Stimulated activated CD4-positive, alpha-beta T cell treated with anti-CD3 and anti-CD28 coated beads, TNF-alpha, amount 100 ng/mL, for 48 hours (primary cell): Measurements from ENCODE around the gene KIR3DL2.
"Not testable (repeated sequence)": the region's sequence is repeated elsewhere in the genome, so short reads cannot be mapped to it uniquely, and the experiment has no call there.

Experiments used
- DNase-seq, 3 donors: peaks; one replicate each; pipeline ENCODE4 v3.0.0-alpha.2; 2020; ENCODE audit warnings: low read depth in 3 of 3

Gene KIR3DL2

DNA sequence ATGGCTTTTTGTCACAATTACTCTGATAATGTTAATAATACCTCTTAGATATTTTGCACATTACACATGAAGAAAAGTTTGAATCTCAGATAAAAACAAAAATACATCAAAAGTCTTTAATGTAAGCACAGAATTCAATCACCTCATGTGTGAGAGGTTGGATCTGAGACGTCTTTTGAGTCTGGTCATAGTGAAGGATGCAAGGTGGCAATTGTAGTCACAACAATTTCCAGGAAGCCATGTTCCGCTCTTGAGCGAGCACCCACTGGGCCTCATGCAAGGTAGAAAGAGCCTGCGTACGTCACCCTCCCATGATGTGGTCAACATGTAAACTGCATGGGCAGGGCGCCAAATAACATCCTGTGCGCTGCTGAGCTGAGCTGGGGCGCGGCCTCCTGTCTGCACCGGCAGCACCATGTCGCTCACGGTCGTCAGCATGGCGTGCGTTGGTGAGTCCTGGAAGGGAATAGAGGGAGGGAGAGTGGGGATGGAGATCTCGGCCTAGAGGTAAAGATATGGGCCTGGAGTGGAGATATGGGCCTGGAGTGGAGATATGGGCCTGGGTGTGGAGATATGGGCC lies at the start of gene KIR3DL2:
TSS of gene KIR3DL2 (plus strand) at position 383 of the 580 bp plus-strand sequence. CDS start at position 416, 33 bp downstream.
- not testable (repeated sequence) for DNase-seq

DNA sequence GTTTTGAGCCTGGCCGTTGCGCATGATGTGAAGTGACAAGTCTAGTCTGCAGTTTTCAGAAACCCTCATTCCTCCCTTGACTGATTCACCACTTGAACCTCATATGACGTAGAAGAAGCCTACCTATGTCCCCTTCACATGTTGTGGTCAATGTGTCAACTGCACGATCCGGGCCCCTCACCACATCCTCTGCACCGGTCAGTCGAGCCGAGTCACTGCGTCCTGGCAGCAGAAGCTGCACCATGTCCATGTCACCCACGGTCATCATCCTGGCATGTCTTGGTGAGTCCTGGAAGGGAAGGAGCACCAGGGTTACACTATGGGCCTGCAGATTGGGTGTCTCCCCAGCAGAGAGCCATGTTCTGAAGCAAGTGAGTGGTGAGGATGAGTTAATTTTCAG lies 46.8 kb upstream of the KIR3DL2 start, which contains the start of gene KIR2DL4:
TSS of gene KIR2DL4 (plus strand) at position 201 of the 400 bp plus-strand sequence. CDS start at position 243, 42 bp downstream.
- DNase-seq: no peak

DNA sequence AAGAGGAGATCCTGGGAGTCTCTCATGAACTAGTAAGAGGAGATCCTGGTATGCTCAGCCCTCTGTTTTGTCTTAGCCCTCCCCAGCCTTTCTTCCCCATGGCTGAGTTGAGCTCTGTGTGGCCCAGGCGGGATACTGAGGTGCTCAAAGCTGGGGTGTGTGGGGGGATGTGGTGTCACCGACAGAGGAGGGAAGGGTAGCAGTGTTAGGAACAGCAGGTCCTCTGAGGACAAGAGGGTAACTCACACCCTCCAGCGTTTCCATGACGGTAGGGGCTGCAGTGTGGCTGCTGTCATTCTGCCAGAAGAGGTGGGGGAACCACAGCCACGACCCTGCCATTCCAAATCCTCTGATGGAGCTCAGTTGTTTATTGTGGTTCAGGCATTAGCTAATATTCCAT lies 46.1 kb upstream of the KIR3DL2 start:
- no peak for DNase-seq

DNA sequence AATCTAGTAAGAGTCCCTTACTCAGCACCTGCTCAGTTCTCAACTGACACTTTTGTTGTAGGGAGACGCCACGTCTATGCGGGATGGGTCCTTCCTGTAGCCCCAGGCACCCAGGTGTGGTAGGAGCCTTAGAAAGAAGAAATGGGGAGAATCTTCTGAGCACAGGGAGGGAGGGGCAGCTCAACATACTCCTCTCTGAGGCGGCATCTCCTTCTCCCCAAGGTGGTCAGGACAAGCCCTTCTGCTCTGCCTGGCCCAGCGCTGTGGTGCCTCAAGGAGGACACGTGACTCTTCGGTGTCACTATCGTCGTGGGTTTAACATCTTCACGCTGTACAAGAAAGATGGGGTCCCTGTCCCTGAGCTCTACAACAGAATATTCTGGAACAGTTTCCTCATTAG lies 45.7 kb upstream of the KIR3DL2 start:
- no peak for DNase-seq

DNA sequence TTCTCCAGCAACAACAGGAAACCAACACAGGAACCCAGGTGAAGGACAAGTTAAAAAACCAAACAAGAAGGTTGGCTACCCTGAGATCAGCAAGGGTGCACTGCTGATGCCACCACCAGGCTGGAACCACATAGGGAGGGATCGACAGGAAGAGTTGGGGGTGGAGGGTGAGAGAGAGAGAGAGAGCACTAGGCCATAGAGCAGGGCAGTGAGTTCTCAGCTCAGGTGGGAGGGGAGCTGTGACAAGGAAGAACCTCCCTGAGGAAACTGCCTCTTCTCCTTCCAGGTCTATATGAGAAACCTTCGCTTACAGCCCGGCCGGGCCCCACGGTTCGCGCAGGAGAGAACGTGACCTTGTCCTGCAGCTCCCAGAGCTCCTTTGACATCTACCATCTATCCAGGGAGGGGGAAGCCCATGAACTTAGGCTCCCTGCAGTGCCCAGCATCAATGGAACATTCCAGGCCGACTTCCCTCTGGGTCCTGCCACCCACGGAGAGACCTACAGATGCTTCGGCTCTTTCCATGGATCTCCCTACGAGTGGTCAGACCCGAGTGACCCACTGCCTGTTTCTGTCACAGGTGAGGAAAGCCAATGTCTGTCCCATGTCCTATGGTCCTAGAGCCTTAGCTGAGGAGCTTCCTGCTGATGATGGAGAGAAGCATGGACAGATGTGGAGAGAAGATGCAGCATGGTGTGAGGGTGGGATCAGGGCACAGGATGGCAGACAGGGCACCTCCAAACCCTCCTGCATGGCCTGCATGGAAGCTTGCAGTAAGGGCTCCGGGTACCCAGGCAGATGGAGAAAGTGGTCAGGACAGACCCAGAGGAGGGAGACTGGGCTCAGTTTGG lies 44.4 kb upstream of the KIR3DL2 start:
- DNase-seq: no peak

DNA sequence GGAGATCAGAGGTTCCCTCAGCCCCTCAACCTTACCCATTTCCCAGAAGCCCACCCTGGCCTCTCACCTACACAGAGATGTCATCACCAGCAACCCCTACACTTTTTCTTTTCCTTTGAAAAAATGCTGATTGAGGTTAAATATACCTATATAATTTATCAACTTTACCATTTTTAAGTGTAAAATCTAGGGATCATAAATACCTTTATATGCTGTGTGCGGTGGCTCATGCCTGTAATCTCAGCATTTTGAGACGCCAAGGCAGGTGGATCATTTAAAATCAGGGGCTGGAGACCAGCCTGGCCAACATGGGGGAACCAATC lies 43.8 kb upstream of the KIR3DL2 start:
- no peak for DNase-seq

DNA sequence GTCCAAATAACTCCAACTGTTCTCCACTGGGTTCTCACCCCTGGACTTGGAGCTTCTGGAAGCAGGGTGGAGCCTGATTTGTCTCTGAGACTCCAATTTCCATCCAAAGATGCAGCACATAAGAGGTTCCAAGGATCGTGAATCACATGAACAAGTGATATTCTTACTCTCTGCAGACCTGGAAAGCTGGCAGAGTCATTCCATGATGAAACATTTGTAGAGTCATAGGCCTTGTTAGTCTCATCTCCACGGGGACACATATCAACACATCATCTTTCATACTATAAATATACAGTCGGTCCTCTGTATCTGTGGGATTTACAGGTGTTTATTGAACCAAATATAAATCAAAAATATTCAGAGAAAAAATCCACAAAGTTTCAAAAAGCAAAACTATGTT lies 35.7 kb upstream of the KIR3DL2 start:
- not testable (repeated sequence) for DNase-seq

DNA sequence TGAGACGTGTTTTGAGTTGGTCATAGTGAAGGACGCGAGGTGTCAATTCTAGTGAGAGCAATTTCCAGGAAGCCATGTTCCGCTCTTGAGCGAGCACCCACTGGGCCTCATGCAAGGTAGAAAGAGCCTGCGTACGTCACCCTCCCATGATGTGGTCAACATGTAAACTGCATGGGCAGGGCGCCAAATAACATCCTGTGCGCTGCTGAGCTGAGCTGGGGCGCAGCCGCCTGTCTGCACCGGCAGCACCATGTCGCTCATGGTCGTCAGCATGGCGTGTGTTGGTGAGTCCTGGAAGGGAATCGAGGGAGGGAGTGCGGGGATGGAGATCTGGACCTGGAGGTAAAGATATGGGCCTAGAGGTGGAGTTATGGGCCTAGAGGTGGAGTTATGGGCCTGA lies 34.0 kb upstream of the KIR3DL2 start, which contains the start of gene KIR3DL1:
TSS of gene KIR3DL1 (plus strand) at position 218 of the 400 bp plus-strand sequence.
- DNase-seq: not testable (repeated sequence)

DNA sequence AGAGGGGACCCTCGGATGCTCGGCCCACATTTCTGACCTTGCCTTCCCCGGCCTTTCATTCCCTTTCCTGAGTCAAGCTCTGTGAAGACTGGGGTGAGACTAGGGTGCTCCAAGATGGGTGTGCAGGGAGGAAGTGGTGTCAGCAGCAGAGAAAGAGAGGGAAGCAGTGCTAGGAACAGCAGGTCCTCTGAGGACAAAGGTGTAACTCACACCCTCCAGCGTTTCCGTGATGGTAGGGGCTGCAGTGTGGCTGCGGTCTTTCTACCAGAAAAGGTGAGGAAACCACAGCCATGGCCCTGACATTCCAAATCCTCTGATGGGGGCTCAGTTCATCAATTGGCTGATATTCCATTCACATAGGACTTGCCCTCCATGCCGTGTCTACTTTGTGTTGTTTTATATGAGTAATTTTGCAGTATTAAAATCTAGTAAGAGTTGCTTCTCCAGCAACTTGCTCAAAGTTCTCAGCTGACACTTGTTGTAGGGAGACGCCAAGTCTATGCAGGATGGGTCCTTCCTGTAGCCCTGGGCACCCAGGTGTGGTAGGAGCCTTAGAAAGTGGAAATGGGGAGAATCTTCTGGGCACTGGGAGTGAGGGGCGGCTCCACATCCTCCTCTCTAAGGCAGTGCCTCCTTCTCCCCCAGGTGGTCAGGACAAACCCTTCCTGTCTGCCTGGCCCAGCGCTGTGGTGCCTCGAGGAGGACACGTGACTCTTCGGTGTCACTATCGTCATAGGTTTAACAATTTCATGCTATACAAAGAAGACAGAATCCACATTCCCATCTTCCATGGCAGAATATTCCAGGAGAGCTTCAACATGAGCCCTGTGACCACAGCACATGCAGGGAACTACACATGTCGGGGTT lies 32.3 kb upstream of the KIR3DL2 start:
- no peak for DNase-seq

DNA sequence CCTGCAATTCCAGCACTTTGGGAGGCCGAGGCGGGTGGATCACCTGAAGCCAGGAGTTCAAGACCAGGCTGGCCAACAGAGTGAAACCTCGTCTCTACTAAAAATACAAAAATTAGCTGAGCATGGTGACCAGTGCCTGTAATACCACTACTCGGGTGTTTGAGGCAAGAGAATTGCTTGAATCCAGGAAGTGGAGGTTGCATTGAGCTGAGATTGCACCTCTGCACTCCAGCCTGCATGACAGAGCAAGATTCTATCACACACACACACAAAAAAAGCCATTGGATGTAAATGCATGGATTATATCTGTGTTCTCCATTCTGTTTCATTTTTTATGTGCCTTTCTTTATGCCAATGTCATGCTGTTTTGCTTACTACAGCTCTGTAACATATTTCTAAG lies 25.8 kb upstream of the KIR3DL2 start:
- not testable (repeated sequence) for DNase-seq

DNA sequence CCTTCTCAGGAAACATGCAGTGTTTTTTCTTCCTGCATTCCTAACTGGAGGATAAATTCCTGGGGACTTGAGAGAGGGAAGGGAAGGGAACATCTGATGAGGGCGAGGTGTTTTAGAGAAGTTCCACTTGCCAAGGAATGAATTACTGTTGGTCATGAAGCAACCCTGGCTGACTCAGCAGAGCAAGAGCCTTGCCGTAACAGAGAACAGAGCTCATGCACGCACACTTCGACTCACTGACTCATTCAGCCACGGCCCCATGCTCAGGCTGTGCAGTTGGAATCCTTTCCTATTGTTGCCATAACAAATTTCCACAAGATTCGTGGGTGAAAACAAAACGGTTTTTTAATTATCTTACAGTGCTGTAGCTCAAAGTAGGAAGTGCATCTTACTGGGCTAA lies 24.9 kb upstream of the KIR3DL2 start:
- DNase-seq: not testable (repeated sequence)

DNA sequence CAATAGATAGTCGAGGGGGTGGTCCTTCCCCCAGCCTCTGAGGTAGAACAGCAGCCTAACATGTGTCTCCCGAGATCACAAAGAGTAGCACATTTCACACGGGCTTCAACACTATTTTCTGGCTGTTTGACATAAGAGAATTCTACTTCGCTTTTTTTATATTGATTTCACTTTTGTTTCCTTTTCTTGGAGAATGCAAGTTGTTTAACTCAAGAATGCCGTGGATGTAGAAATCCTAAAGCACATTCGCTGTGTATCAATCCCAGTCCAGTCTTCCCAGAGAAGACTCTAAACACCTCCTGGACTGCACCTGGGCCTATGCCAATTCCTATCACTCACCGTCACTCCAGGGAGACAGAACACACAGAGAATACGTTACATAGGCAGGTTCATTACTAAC lies 22.2 kb upstream of the KIR3DL2 start:
- not testable (repeated sequence) for DNase-seq

DNA sequence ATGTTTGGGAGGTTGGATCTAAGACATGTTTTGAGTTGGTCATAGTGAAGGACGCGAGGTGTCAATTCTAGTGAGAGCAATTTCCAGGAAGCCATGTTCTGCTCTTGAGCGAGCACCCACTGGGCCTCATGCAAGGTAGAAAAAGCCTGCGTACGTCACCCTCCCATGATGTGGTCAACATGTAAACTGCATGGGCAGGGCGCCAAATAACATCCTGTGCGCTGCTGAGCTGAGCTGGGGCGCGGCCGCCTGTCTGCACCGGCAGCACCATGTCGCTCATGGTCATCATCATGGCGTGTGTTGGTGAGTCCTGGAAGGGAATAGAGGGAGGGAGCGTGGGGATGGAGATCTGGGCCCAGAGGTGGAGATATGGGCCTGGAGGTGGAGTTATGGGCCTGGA lies 17.7 kb upstream of the KIR3DL2 start, which contains the start of gene KIR2DS4:
TSS of gene KIR2DS4 (plus strand) at position 181 of the 400 bp plus-strand sequence.
- DNase-seq: not testable (repeated sequence)

DNA sequence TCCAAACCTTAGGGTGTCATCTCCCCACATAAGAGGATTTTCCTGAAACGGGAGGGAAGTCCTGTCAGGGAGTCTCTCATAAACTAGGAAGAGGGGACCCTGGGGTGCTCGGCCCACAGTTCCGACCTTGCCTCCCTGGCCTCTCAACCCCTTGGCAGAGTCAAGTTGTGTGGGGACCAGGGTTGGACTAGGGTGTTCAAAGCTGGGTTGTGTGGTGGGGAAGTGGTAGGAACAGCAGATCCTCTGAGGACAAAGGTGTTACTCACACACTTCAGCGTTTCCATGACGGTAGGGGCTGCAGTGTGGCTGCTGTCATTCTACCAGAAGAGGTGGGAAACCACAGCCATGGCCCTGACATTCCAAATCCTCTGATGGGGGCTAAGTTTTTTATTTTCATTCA lies 15.1 kb upstream of the KIR3DL2 start:
- not testable (repeated sequence) for DNase-seq

DNA sequence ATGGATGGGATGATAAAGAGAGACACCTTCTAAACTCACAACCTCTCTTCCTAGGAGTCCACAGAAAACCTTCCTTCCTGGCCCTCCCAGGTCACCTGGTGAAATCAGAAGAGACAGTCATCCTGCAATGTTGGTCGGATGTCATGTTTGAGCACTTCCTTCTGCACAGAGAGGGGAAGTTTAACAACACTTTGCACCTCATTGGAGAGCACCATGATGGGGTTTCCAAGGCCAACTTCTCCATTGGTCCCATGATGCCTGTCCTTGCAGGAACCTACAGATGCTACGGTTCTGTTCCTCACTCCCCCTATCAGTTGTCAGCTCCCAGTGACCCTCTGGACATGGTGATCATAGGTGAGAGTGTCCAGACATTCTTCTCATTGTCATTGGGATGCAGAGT lies 12.7 kb upstream of the KIR3DL2 start:
- not testable (repeated sequence) for DNase-seq

DNA sequence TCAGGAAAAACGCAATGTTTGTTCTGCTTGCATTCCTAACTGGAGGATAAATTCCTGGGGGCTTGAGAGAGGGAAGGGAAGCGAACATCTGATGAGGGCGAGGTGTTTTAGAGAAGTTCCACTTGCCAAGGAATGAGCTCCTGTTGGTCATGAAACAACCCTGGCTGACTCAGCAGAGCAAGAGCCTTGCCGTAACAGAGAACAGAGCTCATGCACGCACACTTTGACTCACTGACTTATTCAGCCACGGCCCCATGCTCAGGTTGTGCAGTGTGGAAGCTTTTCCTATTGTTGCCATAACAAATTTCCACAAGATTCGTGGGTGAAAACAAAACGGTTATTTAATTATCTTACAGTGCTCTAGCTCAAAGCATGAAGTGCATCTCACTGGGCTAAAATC lies 7.1 kb upstream of the KIR3DL2 start:
- DNase-seq: not testable (repeated sequence)

DNA sequence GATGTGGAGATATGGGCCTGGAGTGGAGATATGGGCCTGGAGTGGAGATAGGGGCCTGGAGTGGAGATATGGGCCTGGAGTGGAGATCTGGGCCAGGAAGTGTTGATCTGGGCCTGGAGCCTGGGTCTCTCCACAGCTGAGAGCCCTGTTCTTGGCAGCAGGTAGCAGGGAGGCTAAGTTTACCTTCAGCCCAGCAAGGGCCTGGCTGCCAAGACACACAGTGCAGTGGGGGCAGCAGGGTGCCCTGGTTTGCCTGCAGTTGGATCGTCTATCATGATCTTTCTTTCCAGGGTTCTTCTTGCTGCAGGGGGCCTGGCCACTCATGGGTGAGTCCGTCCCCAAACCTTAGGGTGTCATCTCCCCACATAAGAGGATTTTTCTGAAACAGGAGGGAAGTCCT lies 687 bp downstream of the KIR3DL2 start:
- no peak for DNase-seq

DNA sequence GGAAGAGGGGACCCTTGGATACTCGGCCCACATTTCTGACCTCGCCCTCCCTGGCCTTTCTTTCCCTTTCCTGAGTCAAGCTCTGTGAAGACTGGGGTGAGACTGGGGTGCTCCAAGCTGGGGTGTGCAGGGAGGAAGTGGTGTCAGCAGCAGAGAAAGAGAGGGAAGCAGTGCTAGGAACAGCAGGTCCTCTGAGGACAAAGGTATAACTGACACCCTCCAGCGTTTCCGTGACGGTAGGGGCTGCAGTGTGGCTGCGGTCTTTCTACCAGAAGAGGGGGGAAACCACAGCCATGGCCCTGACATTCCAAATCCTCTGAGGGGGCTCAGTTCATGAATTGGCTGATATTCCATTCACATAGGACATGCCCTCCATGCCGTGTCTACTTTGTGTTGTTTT lies 1.1 kb downstream of the KIR3DL2 start:
- no peak for DNase-seq

DNA sequence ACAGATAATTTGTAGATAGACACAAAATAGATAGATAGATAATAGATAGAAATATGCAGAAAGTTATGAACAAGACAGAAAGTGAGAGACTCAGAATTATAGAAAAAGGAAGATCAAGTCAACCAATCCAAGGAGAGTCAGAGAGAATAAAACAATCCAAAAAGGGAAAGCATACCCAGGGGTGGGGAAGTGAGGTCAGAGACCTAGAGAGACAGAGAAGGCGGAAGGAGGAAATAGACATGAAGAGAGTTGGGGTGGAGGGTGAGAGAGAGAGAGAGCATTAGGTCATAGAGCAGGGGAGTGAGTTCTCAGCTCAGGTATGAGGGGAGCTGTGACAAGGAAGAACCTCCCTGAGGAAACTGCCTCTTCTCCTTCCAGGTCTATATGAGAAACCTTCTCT lies 5.0 kb downstream of the KIR3DL2 start:
- DNase-seq: not testable (repeated sequence)

DNA sequence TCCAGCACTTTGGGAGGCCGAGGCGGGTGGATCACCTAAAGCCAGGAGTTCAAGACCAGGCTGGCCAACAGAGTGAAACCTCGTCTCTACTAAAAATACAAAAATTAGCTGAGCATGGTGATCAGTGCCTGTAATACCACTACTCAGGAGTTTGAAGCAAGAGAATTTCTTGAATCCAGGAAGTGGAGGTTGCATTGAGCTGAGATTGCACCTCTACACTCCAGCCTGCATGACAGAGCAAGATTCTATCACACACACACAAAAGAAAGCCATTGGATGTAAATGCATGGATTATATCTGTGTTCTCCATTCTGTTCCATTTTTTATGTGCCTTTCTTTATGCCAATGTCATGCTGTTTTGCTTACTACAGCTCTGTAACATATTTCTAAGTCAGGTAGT lies 8.2 kb downstream of the KIR3DL2 start:
- not testable (repeated sequence) for DNase-seq

DNA sequence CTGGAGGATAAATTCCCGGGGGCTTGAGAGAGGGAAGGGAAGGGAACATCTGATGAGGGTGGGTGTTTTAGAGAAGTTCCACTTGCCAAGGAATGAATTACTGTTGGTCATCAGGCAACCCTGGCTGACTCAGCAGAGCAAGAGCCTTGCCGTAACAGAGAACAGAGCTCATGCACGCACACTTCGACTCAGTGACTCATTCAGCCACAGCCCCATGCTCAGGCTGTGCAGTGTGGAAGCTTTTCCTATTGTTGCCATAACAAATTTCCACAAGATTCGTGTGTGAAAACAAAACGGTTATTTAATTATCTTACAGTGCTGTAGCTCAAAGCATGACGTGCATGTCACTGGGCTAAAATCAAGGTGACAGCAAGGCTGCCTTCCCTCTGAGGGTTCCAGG lies 9.2 kb downstream of the KIR3DL2 start:
- DNase-seq: not testable (repeated sequence)

DNA sequence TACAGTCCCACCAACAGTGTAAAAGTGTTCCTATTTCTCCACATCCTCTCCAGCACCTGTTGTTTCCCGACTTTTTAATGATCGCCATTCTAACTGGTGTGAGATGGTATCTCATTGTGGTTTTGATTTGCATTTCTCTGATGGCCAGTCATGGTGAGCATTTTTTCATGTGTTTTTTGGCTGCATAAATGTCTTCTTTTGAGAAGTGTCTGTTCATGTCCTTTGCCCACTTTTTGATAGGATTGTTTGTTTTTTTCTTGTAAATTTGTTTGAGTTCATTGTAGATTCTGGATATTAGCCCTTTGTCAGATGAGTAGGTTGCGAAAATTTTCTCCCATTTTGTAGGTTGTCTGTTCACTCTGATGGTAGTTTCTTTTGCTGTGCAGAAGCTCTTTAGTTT lies 13.2 kb downstream of the KIR3DL2 start:
- not testable (repeated sequence) for DNase-seq
